ENCODE measurements around the gene STK10.

DNA sequence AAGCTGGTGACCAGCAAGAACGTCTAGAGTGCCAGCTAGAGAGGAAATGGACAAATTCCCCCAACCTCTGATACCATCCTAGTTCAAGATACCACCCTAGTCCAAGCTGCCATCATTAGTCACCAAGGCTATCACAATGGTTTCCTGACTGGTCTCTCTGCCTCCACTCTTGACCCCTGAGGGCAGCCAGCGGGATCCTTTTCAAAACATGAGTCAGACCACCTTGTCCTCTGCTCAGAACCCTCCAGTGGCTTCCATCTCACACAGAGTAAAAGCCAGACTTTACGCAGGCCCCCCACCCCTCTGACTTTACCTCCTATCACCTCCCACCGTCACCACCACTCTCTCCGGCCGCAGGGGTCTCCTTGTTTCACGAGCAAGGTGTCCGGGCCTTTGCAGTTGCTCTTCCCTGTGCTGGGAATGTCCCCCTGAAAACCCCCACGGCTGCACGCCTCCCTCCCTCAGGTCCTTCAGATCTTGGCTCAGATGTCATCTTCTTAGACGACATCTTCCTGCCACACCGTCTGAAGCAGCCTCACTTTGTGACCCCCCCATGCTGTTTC, 139.4 kb downstream of the STK10 start:
- no peak for TF ChIP-seq EZH2phosphoT487 (IDR thresholded peaks at IDR 0.05; ENCODE audit: insufficient read depth, low read depth)
- TF ChIP-seq EZH2 (IDR thresholded peaks at IDR 0.05; ENCODE audit: insufficient read depth, poor library complexity, severe bottlenecking): no peak
